ENCODE measurements around the gene HYLS1.

Gene HYLS1

DNA sequence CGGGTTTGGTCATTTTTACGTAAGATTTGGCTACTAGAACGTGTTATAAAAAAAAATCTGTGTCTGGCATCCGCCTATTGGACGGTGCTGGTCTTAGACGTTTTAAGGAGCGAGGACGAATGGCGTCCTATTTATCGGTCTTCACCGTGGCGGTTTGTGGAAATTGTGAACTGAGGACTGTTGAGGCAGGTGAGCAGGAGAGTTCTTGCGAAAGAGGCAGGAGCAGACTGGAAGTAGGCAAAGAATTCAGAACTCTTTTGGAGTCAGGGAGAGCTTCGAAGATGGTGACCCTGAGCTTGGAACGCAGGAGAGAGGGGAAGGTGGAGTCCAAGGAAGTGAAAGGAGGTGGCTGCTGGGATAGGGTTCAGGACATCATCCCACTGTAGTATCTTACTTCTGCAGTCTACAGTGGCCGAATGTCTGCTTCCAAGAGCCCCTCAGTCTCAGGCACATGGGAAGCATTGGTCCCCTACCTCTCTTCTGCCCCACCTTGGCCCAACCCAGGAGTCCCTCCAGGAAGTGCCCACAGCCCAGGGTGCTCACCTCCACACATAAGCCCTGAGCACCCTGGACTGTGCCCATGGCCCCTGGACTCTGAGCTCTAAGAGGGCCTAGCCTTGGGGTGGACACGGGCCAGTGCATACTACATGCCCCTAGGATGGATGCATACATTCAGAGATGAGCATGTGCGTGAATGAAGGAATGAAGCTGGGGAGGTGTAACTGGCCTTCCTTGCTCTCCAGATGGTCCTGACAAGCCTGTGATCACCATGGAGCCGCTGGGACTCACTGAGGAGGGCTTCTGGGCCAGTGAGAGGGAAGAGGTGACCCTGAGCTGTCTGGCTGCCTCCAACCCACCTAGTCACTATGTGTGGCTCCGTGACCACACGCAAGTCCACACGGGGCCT lies 62.1 kb downstream of the HYLS1 start:
- DNase-seq: no peak

DNA sequence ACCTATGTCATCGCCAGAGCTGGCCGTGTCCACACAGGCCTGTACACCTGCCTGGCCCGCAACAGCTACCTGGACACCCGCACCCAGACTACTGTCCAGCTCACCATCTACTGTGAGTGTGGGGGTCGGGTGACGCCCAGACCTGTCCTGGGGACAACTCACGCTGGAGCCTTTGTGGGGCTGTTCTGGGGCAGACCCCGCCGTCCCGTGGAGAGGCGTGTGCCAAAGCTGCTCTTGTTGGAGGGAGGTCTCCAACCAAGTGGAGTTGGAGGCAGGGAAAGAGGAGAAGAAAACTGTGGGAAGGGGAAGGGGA lies 62.7 kb downstream of the HYLS1 start:
- DNase-seq: no peak
